CD4-positive, alpha-beta T cell treated with Interleukin-12 subunit alpha and Interleukin-12 subunit beta, for 1 hour (primary cell): ENCODE results near the gene GSN.
A peak's percentile ranks its signal among the peaks of the same experiment; 100 is the strongest.

Experiments
- DNase-seq: peaks from one replicate; pipeline ENCODE4 v3.0.0-alpha.2; 2020

GSN gene

GRCh38 chr9:121357011-121357410, 89.0 kb downstream of the GSN start:
- DNase-seq = peak; percentile 29

- DNase-seq = peak; percentile 34
Measured at GRCh38 chr9:121358751-121359150, 90.8 kb downstream of the GSN start.

- no peak for DNase-seq
Measured at GRCh38 chr9:121359351-121360294, 91.7 kb downstream of the GSN start.

GRCh38 chr9:121360601-121361374, 92.8 kb downstream of the GSN start:
- no peak for DNase-seq

GRCh38 chr9:121362813-121363621, 95.1 kb downstream of the GSN start:
- no peak for DNase-seq

- no peak for DNase-seq
Measured at GRCh38 chr9:121363622-121363961, 95.6 kb downstream of the GSN start.

- DNase-seq = no peak
Measured at GRCh38 chr9:121364077-121364476, 96.1 kb downstream of the GSN start.

- no peak for DNase-seq
Measured at GRCh38 chr9:121364886-121365285, 96.9 kb downstream of the GSN start.

GRCh38 chr9:121365564-121365963, 97.6 kb downstream of the GSN start:
- DNase-seq = no peak

- DNase-seq = no peak
Measured at GRCh38 chr9:121366611-121367192, 98.7 kb downstream of the GSN start.

GRCh38 chr9:121367306-121368137, 99.6 kb downstream of the GSN start:
- no peak for DNase-seq

- no peak for DNase-seq
Measured at GRCh38 chr9:121368138-121368522, 100.2 kb downstream of the GSN start.

- peak; percentile 31 for DNase-seq
Measured at GRCh38 chr9:121368745-121369144, 100.8 kb downstream of the GSN start.

GRCh38 chr9:121369595-121370265, 101.8 kb downstream of the GSN start, which contains the start of gene STOM:
Gene STOM (minus strand): TSS chr9:121370250. CDS start chr9:121370187, 63 bp downstream.
- DNase-seq = peak; percentile 70

- DNase-seq = no peak
Measured at GRCh38 chr9:121371495-121372061, 103.6 kb downstream of the GSN start.

- DNase-seq = no peak
Measured at GRCh38 chr9:121372239-121373010, 104.5 kb downstream of the GSN start.

GRCh38 chr9:121373011-121373729, 105.2 kb downstream of the GSN start:
- no peak for DNase-seq

GRCh38 chr9:121376214-121376830, 108.4 kb downstream of the GSN start:
- peak; percentile 26 for DNase-seq

- DNase-seq = no peak
Measured at GRCh38 chr9:121380846-121381245, 112.9 kb downstream of the GSN start.
